SKM-1 (cell line): ENCODE measurements around the gene HASPIN.

Experiments used
- DNase-seq: peaks from one replicate; lab custom pipeline; 2025; ENCODE audit not compliant: unreplicated experiment; lab: John Stamatoyannopoulos, UW

Gene HASPIN

DNA sequence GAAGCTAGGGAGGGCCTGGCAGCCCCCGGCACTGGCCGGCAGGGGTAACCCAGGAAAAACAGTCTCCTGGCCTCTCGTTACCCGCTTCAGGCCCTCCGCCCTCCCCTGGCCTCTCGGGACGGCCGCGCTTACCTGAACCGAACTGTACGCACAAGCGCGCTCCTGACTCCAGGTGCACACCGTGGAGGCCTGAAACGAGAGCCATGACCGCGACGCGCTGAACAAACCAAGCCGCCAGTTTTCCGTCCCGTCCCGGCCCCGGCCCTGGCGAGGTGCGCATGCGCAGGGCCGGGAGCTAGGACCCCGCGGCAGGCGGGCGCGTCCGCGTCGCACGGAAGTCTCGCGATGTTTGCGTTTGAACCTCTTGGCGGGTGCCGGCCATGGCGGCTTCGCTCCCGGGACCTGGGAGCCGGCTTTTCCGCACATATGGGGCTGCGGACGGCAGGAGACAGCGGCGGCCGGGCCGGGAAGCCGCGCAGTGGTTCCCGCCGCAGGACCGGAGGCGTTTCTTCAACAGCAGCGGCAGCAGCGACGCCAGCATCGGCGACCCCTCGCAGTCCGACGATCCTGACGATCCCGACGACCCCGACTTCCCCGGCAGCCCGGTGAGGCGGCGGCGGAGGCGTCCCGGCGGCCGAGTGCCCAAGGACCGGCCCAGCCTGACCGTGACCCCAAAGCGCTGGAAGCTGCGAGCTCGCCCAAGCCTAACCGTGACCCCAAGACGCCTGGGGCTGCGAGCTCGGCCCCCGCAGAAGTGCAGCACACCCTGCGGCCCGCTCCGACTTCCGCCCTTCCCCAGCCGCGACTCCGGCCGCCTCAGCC is at the start of gene HASPIN:
HASPIN (plus strand) TSS at position 348 of the 822 bp plus-strand sequence; CDS start at position 381, 33 bp downstream.
- DNase-seq, result peak; percentile 60

DNA sequence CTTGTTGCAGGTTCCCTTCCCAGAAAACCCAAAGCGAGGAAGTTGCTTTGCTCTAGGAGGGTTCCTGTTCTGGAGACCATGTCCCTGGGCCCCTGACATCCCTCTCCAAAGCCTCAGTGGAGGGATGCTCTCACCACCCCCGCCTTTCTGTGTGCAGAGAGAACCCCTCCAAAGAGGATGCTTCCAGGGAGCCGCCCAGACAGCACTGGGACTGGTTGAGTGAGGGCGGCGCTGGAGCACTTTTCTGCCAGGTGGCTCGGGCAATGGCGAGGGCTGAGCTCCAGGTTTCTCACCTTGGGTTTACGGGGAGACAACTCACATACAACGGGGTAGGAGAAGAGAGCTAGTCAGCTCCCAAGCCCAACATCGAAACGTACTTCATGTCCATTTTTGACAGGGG is 47.8 kb upstream of the HASPIN start:
- DNase-seq, result no peak

DNA sequence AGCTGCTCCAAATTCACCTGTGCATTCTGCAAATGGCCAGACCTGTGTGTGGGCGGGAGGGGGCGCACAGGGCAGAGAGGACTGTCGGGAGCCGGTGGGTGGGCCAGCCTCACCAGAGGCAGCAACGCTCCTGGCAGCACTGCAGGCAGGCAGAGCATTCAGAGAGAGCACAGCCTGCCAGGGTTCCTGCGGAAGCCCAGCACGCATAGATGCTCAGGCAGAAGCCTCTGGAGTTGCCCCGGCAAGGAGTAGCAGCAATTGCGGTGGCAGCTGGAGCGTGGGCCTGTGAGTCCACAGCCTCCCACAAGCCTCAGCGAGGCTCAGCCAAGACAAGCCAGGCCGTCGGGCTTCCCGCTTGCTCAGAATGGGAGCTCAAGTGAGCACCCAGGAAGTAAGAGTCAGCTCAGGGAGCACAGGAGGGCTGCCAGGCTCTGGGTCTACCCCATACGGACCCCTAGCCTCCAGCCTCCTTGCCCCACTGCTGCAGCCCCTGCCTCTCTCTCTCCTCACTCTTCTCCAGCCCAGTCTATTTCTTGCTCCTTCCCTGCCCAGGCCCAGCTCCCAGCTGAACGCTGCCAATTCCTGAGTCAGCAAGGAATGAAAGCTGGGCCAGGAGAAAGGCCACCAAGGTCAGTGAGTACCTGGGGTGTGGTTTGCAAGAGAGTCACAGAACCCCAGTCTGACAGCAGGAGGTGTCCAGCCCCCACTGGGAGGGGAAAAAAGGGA is 45.4 kb upstream of the HASPIN start:
- DNase-seq, result no peak

DNA sequence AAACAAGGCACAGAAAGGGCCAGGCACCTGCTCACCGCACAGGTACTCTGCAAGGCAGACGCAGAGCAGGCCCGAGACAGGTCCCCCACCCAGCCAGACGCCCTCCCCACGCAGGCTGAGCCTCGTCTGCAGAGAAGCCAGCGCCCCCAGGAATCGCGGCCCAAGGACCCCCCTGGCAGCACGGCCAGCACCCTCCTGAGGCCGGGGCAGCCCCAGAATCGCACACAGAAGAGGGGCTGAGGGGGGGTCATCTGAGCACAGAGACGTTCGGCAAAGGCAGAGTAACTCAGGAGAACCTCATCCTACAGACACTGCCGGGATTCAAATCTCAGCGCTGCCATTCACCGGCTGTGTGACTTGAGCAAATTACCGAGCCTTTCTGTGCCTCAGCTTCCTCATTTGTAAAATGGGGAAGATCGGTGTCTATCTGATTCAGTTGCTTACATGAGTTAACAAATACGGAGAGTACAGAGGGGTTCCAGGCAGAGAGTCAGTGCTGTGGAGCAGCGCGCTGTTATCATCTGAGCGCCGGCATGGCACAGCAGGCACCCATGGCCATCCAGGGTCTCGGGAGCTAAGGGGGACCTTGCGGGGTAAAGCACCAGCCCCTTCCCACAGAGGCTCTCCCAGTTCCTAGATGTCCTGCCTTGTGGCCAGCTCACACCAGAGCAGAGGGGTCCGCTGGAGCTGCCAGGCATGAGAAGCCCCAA is 44.7 kb upstream of the HASPIN start:
- no peak for DNase-seq

DNA sequence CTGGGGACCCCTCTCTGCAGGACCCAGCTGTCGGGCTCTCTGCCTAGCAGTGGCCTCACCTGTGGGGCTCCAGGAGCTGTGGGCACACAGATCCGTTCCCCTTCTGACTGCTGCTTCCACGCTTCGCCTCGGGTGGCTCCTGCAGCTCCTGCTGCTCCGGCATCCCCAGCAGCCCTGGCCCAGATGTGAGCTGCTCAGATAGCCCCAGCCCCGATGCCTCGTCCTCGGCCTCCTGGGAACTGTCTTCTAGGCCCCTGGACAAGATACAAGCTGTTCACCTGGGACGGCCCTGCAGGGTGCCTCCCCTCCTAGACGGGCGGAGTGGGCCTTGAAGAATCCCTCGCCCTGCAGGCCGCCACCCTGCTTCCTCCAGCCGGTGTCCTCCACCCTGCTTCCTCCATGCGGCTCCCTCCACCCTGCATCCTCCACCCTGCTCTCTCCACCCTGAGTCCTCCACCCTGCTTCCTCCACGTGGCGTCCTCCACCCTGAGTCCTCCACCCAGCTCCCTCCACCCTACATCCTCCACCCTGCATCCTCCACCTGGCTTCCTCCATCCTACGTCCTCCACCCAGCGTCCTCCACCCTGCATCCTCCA is 44.1 kb upstream of the HASPIN start:
- no peak for DNase-seq

DNA sequence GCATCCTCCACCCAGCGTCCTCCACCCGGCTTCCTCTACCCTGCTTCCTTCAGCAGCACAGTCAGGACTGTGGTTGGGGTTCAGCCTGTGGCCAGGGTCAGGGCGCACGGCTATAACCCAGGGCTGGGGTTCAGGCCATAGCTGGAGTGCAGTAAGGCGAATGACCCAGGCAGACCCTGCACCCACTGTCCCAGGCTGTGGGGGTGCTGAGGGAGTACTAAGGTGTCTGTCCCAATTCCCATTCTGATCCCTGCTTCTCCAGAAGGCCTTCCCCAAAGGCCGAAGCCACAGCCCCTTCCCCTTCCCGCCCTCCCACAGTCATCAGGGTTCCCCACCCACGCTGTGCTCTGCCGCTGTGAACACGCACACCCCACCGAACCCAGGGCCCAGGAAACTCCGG is 42.6 kb upstream of the HASPIN start:
- no peak for DNase-seq

DNA sequence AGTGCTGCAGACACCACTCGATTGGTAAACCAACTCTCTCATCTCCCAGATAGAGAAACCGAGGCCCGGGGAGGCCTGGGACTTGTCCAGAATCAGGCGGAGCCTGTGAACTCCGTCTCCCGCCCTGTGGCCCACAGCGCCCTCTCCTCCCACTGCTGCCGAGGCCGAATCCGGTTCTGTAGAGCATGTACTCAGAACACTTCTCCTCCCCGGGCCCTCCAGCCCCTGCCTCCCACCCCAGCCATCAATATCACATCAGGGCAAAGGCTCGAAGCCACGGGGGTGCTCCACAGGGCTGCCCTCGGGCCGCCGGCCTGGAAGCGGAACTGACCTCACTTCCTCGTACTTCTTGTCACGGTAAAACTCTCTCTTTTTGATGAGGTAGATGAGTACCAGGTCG is 42.1 kb upstream of the HASPIN start:
- no peak for DNase-seq

DNA sequence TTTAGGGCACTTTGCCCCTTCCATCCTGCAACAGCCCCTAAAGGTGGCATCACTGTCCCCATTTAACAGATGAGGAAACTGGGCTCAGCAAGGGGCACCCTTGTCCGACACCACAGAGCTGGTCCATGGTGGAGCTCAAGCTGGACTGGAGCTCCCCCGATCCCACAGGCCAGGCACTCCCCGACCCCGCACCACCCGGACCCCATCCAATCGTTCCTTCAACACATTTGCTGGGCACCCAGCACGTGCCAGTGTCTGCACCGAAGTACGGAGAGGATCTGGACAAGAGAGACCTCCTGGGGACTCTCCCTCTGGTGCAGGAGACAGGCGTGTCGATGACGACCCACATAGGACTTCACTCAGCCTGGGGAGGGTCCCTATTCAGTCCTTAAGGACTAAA is 41.7 kb upstream of the HASPIN start:
- no peak for DNase-seq

DNA sequence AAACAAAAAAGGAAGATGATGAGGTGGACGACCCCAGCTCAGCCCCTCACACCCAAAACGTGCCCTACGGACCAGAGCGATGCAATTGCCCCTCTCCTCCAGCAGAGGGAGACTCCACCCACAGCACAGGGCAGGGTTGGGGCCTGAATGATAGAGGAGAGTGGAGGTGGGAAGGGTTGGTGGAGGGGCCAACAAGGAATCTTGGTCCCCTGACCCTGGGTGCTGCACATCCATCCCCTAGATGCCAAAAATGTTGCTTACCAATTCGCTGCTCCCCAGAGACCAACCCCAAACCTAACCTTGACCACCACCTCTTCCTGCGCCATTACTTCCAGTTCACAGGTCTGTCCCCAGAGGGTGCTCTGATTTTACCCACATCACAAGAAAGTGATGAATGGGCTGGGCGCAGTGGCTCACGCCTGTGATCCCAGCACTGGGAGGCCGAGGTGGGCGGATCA is 40.6 kb upstream of the HASPIN start:
- no peak for DNase-seq

DNA sequence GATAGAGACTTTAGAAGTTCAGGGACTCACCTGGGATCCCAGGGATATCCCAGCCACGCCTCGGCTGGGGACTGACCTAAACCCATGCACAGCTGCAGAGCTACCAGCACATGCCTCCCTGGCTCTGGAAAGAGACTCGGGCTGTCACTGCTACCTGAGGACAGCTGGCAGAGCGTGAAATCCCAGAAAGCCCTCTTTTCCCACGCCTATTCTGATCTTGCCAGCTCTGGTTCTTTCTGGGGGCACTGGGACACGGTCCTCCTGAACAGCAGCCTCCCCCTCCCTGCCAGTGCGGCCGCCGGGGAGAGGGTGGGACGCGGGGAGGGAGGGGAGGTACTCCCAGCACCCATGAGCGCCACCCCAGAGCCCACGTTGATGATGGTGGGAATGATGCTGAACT is 38.5 kb upstream of the HASPIN start:
- no peak for DNase-seq

DNA sequence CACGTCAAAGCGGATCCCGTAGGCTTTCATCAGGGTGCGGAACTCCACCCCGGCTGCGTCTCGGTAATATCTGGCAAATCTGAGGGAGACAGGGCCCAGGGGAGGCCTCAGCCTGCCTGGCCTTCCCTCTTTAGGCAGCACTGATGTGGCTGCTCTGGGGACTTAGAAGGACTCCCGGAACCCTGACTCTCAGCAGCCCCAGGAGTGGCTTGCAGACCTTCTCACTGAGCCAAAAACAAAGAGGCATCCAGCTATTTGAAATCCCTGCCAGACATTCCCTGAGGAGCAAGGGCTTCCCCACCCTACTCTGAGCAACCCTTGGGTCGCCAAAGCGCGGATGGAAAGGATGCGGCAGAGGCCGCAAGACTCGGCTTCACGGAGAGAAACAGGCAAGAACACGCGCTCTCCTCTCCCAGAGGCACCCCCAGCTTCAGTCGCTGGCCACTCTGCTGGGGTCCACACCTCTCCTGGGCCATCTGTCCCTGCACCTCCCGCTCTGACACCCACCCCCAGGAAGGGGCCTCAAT is 35.6 kb upstream of the HASPIN start:
- no peak for DNase-seq

DNA sequence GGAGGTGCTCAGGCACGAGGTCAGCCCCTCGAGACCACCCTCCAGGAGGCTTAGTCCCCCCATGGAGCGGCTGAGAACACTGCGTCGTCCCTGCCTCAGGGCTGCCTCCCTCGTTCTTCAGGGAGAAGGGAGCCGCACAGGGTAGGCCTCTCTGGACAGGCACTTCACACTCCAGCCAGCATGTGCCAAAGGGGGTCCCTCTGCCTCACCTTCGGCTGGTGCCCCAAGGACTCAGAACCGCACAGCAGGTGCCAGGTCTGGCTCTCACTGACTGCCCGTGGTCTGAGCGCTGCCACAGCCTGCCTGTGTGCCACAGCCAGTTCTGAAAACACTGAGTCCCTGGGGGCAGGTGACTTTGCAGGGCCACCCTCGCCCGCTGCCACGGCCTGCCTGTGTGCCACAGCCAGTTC is 34.8 kb upstream of the HASPIN start:
- no peak for DNase-seq

DNA sequence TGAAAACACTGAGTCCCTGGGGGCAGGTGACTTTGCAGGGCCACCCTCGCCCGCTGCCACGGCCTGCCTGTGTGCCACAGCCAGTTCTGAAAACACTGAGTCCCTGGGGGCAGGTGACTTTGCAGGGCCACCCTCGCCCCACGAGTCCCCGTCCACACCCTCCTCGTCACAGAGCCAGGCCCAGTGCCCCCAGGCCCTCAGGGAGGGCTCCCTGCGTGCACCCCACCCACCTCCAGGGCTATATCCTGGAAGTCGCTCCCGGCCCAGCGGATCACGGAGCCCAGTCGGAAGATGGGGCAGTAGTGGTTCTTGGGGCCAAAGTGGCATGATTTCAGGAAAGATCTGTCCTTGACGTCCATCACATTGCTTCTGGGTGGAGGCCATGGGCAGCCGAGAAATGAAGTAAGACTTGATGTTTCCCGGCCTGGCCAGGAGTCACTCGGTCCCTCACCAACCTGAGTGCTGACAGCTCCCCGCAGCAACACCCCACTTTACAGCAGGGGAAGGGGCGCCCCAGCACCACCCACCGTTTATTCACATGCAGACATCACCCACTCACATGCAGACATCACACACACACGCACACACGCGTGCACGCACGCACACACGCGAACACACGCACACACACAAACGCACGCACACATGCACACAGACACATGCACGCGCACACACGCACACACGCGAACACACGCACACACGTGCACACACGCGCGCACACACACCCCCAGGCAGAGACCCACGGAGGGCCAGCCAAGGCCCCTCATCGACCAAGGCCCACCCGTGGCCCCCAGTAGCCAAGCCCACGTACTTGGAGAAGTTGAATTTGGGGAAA is 34.2 kb upstream of the HASPIN start:
- DNase-seq, result no peak

DNA sequence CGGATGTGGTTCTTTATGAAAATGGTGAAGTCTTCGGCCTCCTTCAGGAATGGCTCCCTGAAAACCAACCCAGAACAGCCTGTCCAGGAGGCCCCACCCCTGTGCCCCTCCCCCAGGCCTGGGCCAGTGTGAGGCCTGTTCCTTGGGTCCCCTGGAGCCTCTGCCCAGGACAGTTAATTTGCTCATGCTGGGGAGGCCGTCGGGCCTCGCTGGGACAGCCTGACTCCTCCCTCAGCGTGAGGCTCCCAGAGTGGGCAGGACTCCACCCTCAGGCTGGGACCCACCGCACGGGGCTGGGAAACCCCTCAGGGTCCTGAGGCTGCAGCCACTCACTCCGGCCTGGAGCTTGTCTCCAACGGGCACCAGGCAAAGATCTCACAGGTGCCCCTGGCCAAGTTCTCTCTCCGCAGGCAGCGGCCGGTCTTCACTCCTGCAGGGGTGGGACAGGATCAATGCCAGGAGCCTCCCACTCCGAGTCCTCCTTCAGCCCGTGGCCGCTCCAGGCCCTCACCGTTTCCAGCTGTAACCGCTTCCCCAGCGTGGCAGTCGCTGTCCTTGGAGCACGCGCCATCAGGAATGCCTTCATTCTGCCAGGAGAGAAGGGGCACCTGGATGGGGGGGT is 33.5 kb upstream of the HASPIN start:
- no peak for DNase-seq

DNA sequence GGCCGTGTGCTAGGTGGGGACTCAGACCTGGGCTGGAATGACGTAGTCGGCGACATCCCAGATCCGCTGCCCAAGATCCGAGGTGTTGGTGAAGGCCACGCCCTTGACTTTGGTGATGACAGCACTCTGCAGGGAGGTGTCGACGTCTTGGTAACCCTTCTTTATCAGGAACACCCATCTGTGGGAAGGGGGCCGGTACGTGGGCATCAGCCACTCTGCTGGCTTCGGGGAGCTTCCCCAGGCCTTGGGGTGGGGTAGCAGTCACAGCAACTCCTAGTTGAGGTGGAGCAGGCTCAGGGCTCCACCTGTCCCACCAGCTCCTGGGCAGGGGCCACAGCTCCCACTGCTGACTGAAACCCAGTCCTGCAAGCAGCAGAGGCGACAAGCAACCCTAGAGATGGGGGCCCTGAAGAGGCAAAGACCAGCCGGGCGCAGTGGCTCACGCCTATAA is 32.1 kb upstream of the HASPIN start:
- no peak for DNase-seq

DNA sequence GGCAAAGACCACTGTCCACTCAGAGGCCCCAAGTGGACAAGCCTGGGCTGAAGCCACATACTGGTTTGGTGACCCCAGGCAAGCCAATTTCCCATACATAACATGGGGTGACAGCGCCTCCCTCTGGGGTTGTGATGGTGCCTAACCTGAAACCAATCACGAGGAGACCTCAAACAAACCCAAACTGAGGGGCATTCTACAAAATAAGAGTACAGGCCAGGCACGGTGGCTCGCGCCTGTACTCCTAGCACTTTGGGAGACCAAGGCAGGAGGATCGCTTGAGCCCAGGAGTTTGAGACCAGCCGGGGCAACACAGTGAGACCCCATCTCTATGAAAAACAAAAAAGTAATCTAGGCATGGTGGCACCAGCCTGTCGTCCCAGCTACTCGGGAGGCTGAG is 31.4 kb upstream of the HASPIN start:
- no peak for DNase-seq

DNA sequence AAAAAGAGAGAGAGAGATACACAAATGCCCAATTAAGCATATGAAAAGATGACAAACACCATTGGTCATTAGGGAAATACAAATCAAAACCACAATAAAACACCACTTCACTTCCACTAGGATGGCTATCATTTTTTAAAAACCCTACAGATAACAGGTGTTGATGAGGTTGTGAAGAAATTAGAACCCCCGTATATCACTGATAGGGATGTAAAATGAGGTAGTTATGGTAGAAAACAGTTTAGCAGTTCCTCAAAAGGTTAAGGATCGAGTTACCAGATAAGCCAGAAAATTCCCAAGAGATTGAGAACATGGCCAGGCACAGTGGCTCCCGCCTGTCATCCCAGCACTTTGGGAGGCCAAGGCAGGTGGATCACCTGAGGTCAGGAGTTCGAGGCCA is 30.6 kb upstream of the HASPIN start:
- DNase-seq, result no peak

DNA sequence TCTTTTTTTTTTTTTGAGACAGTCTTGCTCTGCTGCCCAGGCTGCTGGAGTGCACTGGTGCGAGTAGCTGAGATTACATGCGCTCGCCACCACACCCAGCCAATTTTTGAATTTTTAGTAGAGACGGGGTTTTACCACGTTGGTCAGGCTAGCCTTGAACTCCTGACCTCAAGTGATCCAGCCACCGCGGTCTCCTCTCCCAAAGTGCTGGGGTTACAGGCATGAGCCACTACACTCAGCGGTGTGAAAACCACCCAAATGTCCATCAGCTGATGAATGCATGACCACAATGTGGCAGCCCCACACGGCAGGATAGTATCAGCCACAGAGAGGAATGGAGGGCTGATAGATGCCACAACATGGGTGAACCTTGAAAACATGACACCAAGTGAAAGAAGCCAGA is 29.9 kb upstream of the HASPIN start:
- DNase-seq, result no peak

DNA sequence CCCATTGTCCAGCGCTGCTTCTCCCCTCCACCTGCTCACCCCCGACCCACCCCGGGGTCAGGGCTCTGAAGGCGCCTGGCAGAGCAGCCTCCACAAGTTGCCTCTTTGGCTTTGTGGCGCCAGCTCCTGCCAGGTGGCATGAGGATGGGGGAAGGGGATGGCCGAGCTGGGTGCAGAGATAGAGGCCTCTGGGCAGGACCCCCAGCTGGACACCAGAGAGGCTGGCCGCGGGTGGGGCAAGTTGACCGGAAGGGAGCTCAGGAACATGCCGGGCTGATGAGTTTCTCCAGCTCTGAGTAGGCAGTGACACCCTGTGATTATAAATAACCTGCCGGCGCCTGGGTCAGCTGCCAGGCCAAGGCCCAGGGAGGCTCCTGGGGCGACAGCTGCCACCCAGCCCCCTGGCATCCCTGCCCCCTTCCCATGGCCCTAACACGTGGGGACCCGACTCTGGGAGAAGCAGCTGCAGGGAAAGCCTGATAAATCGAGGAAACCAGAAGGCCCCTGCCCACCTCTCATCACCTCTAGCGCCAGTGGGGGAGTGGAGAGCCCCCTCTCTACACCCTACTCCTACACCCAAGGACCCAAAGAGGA is 28.5 kb upstream of the HASPIN start:
- no peak for DNase-seq
